Neutrophil (primary cell): ENCODE results near the gene N4BP2L1.

Experiments
- H3K27ac ChIP-seq: fragments of 200-600 bp; sonication (generic); 2 replicates; pipeline ENCODE4 v1.5.1; 2016; ENCODE audit warnings: mild to moderate bottlenecking, moderate library complexity
- H3K27me3 ChIP-seq: fragments of 200-600 bp; sonication (generic); 2 replicates; pipeline ENCODE4 v1.6.0; 2016; ENCODE audit warnings: mild to moderate bottlenecking
- H3K36me3 ChIP-seq: fragments of 200-600 bp; sonication (generic); 2 replicates; pipeline ENCODE4 v1.5.1; 2017
- H3K4me1 ChIP-seq, 2 experiments: fragments of 200-600 bp in 1 of 2; sonication (generic) in 1 of 2; 1 replicate in 1 of 2; 2 replicates in 1 of 2; pipeline versions ENCODE4 v1.5.1 to v1.6.1; 2013 to 2016; ENCODE audit warnings: low read depth in 1 of 2, low read length in 1 of 2, mild to moderate bottlenecking in 1 of 2, moderate library complexity in 1 of 2; ENCODE audit not compliant: control insufficient read depth in 1 of 2, insufficient read depth in 1 of 2
- H3K4me3 ChIP-seq, 2 experiments: fragments of 200-600 bp in 1 of 2; sonication (generic) in 1 of 2; 1 replicate in 1 of 2; 2 replicates in 1 of 2; pipeline ENCODE4 v1.5.1; 2013 to 2016; ENCODE audit warnings: low read depth in 1 of 2, low read length in 1 of 2, mild to moderate bottlenecking in 1 of 2, moderate library complexity in 1 of 2
- H3K9me3 ChIP-seq: fragments of 200-600 bp; sonication (generic); 2 replicates; pipeline ENCODE4 v1.5.1; 2016
- CTCF ChIP-seq: fragments of 200-600 bp; sonication (generic); IDR thresholded peaks from 2 replicates; pipeline ENCODE4 v1.5.1; 2016; ENCODE audit warnings: antibody characterized with exemption

The N4BP2L1 gene

GRCh38 chr13:32415019-32415418, 12.9 kb downstream of the N4BP2L1 start:
- no peak overlapping the region for H3K27ac ChIP-seq
- peaks cover 5% of the 10 kb centered on the region in 2 experiments for H3K4me1 ChIP-seq
- H3K4me3 ChIP-seq: no peak overlapping the region
- H3K36me3 ChIP-seq: no peaks in the 10 kb centered on the region
- TF ChIP-seq CTCF: no peak
- H3K27me3 ChIP-seq: no peaks in the 10 kb centered on the region
- H3K9me3 ChIP-seq: peaks cover 7% of the 10 kb centered on the region

GRCh38 chr13:32414580-32414979, 13.3 kb downstream of the N4BP2L1 start:
- no peak for TF ChIP-seq CTCF
- Histone ChIP-seq H3K9me3 (peaks cover 2% of the 10 kb centered on the region), H3K4me3 (no peak overlapping the region), H3K4me1 (peaks cover 6 to 7% of the 10 kb centered on the region in 2 experiments), H3K27me3 (no peaks in the 10 kb centered on the region), H3K27ac (no peak overlapping the region), H3K36me3 (no peaks in the 10 kb centered on the region)

GRCh38 chr13:32413284-32413683, 14.6 kb downstream of the N4BP2L1 start:
- Histone ChIP-seq H3K36me3 (no peaks in the 10 kb centered on the region), H3K4me3 (no peak overlapping the region), H3K27ac (no peak overlapping the region), H3K9me3 (no peaks in the 10 kb centered on the region), H3K4me1 (peaks cover 8 to 12% of the 10 kb centered on the region in 2 experiments), H3K27me3 (no peaks in the 10 kb centered on the region)
- TF ChIP-seq CTCF: no peak

GRCh38 chr13:32409561-32410421, 18.1 kb downstream of the N4BP2L1 start:
- no peak for TF ChIP-seq CTCF
- Histone ChIP-seq H3K4me3 (no peak overlapping the region), H3K27ac (no peak overlapping the region), H3K27me3 (no peaks in the 10 kb centered on the region), H3K36me3 (no peaks in the 10 kb centered on the region), H3K9me3 (no peaks in the 10 kb centered on the region), H3K4me1 (peaks cover 3 to 7% of the 10 kb centered on the region in 2 experiments)

- H3K36me3 ChIP-seq: no peaks in the 10 kb centered on the region
- no peak overlapping the region for H3K4me3 ChIP-seq
- peaks cover 3 to 7% of the 10 kb centered on the region in 2 experiments for H3K4me1 ChIP-seq
- H3K27me3 ChIP-seq: no peaks in the 10 kb centered on the region
- H3K27ac ChIP-seq: no peak overlapping the region
- H3K9me3 ChIP-seq: no peaks in the 10 kb centered on the region
- no peak for TF ChIP-seq CTCF
Measured at GRCh38 chr13:32409001-32409313, 19.0 kb downstream of the N4BP2L1 start.
